Measurements from ENCODE around the gene PPP1R2.

Gene PPP1R2

GRCh38 chr3:195570912-195571311 is 27.8 kb upstream of the PPP1R2 start:
- Mint-ChIP-seq H3K4me3 (no peak overlapping the region), H3K4me1 (peaks cover 9% of the 10 kb centered on the region), H3K27ac (no peak overlapping the region), H3K36me3 (ENCODE audit: low read depth) (no peaks in the 10 kb centered on the region), H3K9me3 (no peaks in the 10 kb centered on the region), H3K27me3 (ENCODE audit: low read depth) (peaks cover 7% of the 10 kb centered on the region)
- TF ChIP-seq CTCF (IDR thresholded peaks at IDR 0.05; ENCODE audit: unreplicated experiment in 3 of 3): no peak

- peaks cover 13% of the 10 kb centered on the region for H3K4me1 Mint-ChIP-seq
- no peak overlapping the region for H3K4me3 Mint-ChIP-seq
- H3K36me3 Mint-ChIP-seq (ENCODE audit: low read depth): no peaks in the 10 kb centered on the region
- no peaks in the 10 kb centered on the region for H3K9me3 Mint-ChIP-seq
- peaks cover 7% of the 10 kb centered on the region for H3K27me3 Mint-ChIP-seq (ENCODE audit: low read depth)
- H3K27ac Mint-ChIP-seq: no peak overlapping the region
- TF ChIP-seq CTCF (IDR thresholded peaks at IDR 0.05; ENCODE audit: unreplicated experiment in 3 of 3): no peak
Measured at GRCh38 chr3:195570344-195570743, 27.2 kb upstream of the PPP1R2 start.

- Mint-ChIP-seq H3K27ac (no peak overlapping the region), H3K4me1 (peaks cover 13% of the 10 kb centered on the region), H3K9me3 (no peaks in the 10 kb centered on the region), H3K36me3 (ENCODE audit: low read depth) (no peaks in the 10 kb centered on the region), H3K27me3 (ENCODE audit: low read depth) (peaks cover 7% of the 10 kb centered on the region), H3K4me3 (no peak overlapping the region)
- TF ChIP-seq CTCF (IDR thresholded peaks at IDR 0.05; ENCODE audit: unreplicated experiment in 3 of 3): no peak
Measured at GRCh38 chr3:195568630-195569029, 25.5 kb upstream of the PPP1R2 start.

- peaks cover 18% of the 10 kb centered on the region for H3K4me1 Mint-ChIP-seq
- H3K4me3 Mint-ChIP-seq: peak overlapping the region in 1 of 3 experiments; percentile 1
- no peak for TF ChIP-seq CTCF (IDR thresholded peaks at IDR 0.05; ENCODE audit: unreplicated experiment in 3 of 3)
- H3K9me3 Mint-ChIP-seq: no peaks in the 10 kb centered on the region
- no peaks in the 10 kb centered on the region for H3K36me3 Mint-ChIP-seq (ENCODE audit: low read depth)
- H3K27ac Mint-ChIP-seq: peak overlapping the region in 1 of 3 experiments; percentile 34
- peaks cover 7% of the 10 kb centered on the region for H3K27me3 Mint-ChIP-seq (ENCODE audit: low read depth)
Measured at GRCh38 chr3:195566797-195567196, 23.7 kb upstream of the PPP1R2 start.

- Mint-ChIP-seq H3K36me3 (ENCODE audit: low read depth) (no peaks in the 10 kb centered on the region), H3K27ac (peak overlapping the region in 1 of 3 experiments; percentile 62), H3K27me3 (ENCODE audit: low read depth) (peaks cover 7% of the 10 kb centered on the region)
Measured at GRCh38 chr3:195565716-195566115, 22.6 kb upstream of the PPP1R2 start.

More at GRCh38 chr3:195565716-195566115, 22.6 kb upstream of the PPP1R2 start:
- no peak overlapping the region for H3K4me3 Mint-ChIP-seq
- peaks cover 18% of the 10 kb centered on the region for H3K4me1 Mint-ChIP-seq
- H3K9me3 Mint-ChIP-seq: no peaks in the 10 kb centered on the region
- TF ChIP-seq CTCF (IDR thresholded peaks at IDR 0.05; ENCODE audit: unreplicated experiment in 3 of 3): no peak
